ENCODE results near the gene SMARCA5. TPM values are rescaled to one million over a fixed set of nuclear protein-coding genes. Genes with fewer than 3 reads are reported as not detected.

Gene SMARCA5
- total RNA-seq, 1 donor = 47.4 TPM

DNA sequence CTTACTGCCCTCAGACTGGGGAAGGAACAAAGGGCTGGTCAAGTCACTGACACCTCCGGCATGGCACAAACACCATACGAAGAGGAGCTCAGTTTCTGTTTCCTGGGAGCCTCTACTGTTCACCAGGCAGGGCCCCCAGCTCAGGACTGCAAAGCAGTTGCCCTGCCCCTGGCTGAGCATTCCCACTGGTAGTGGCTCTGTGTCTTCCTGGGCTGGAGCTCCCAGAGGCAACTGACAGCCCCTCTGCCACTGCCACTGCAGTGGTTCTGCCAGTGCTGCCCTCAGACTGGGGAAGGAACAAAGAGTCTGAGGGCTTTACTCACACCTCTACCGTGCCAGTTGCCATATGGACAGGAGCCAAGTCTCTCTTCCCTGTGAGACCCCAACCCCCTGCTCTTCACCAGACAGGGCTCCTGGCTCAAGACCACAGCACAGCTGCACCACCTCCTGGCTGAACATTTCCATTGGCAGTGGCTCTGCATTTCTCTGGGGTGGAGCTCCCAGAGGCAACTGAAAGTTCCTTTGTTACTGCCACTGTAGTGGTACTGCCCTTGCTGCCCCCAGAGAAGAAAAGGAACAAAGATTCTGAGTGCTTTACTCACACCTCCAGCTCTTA lies 67.9 kb downstream of the SMARCA5 start:
- TF ChIP-seq, protein P1, sequence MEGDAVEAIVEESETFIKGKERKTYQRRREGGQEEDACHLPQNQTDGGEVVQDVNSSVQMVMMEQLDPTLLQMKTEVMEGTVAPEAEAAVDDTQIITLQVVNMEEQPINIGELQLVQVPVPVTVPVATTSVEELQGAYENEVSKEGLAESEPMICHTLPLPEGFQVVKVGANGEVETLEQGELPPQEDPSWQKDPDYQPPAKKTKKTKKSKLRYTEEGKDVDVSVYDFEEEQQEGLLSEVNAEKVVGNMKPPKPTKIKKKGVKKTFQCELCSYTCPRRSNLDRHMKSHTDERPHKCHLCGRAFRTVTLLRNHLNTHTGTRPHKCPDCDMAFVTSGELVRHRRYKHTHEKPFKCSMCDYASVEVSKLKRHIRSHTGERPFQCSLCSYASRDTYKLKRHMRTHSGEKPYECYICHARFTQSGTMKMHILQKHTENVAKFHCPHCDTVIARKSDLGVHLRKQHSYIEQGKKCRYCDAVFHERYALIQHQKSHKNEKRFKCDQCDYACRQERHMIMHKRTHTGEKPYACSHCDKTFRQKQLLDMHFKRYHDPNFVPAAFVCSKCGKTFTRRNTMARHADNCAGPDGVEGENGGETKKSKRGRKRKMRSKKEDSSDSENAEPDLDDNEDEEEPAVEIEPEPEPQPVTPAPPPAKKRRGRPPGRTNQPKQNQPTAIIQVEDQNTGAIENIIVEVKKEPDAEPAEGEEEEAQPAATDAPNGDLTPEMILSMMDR (IDR thresholded peaks at IDR 0.05; ENCODE audit: insufficient read depth, low read length) = no peak
- no peak for DNase-seq (ENCODE audit: low read depth)
- no peak overlapping the region for H3K4me3 ChIP-seq (ENCODE audit: low read depth, low read length)

- TF ChIP-seq, protein P1 (IDR thresholded peaks at IDR 0.05; ENCODE audit: insufficient read depth, low read length) = no peak
- no peak overlapping the region for H3K4me3 ChIP-seq (ENCODE audit: low read depth, low read length)
- no peak for DNase-seq (ENCODE audit: low read depth)
Measured at GRCh38 chr4:143585548-143585947, 72.0 kb downstream of the SMARCA5 start.

GRCh38 chr4:143586080-143586479 lies 72.6 kb downstream of the SMARCA5 start:
- no peak overlapping the region for H3K4me3 ChIP-seq (ENCODE audit: low read depth, low read length)
- DNase-seq (ENCODE audit: low read depth) = peak; percentile 64
- TF ChIP-seq, protein P1 (IDR thresholded peaks at IDR 0.05; ENCODE audit: insufficient read depth, low read length) = no peak

DNA sequence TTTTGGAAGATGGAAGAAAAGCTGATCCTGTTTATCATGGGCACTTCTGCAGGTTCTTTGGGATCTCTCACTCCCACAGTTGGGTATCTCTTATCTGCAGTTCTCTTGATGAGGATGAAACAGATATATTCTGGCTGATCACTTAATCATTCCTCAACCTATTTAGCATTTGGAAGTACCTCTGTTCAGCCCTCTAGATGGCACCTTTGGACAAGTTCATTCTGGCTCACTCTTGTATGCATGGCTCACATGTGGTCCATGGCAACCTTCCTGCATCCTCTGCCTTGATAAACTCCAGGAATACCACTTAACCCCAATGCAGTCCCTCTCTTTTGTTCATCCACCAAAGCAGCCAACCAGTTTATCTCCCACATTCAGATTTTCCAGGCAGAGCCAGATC lies 74.2 kb downstream of the SMARCA5 start:
- TF ChIP-seq, protein P1 (IDR thresholded peaks at IDR 0.05; ENCODE audit: insufficient read depth, low read length) = no peak
- DNase-seq (ENCODE audit: low read depth) = peak; percentile 19

DNA sequence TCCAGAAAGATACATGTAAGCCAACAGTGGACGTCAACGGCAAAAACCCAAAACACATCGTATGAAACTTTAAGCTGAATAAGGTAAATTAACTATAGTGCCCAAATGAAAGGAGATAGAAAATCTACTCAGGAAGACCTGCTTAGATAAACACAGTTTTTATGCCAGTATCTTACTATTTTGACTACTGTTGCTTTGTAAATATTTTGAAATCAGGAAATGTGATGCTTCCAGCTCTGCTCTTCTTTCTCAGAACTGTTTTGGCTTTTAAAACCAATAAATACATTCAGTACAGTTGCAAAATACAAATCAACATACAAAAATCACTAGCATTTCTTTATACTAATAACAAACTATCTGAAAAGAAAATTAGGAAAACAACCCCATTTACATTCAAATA lies 83.8 kb downstream of the SMARCA5 start:
- H3K4me3 ChIP-seq (ENCODE audit: low read depth, low read length) = no peak overlapping the region
- TF ChIP-seq, protein P1 (IDR thresholded peaks at IDR 0.05; ENCODE audit: insufficient read depth, low read length) = no peak
- DNase-seq (ENCODE audit: low read depth) = no peak

More for the DNA sequence above, 74.2 kb downstream of the SMARCA5 start:
- H3K4me3 ChIP-seq (ENCODE audit: low read depth, low read length) = no peak overlapping the region

- TF ChIP-seq, protein P1 (IDR thresholded peaks at IDR 0.05; ENCODE audit: insufficient read depth, low read length) = no peak
- no peak overlapping the region for H3K4me3 ChIP-seq (ENCODE audit: low read depth, low read length)
- no peak for DNase-seq (ENCODE audit: low read depth)
Measured at GRCh38 chr4:143598816-143599215, 85.3 kb downstream of the SMARCA5 start.

DNA sequence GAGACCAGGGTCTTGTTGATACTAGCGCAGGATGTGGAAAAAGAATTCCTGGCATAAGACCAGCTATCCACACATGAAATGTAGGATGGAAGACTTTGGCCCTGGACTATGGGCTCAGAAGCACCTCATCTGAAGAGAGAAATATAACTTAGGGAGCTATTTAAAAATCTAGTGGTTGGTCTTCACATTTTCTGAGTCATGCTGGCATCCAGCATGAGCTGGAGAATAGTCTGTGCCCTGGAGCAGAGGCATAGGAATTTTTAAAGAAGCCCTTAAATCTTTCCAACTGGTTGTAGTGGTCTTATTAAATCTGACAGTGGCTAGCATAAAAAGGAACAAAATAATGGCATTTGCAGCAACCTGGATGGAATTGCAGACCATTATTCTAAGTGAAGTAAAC lies 86.3 kb downstream of the SMARCA5 start:
- H3K4me3 ChIP-seq (ENCODE audit: low read depth, low read length) = no peak overlapping the region
- DNase-seq (ENCODE audit: low read depth) = no peak
- TF ChIP-seq, protein P1 (IDR thresholded peaks at IDR 0.05; ENCODE audit: insufficient read depth, low read length) = no peak
